Stimulated activated CD4-positive, alpha-beta T cell treated with anti-CD3 and anti-CD28 coated beads, Interleukin-2, amount 100 ng/mL, for 4 hours (primary cell): ENCODE results near the gene FAM25C.
"Not testable (repeated sequence)": the region's sequence is repeated elsewhere in the genome, so short reads cannot be mapped to it uniquely, and the experiment has no call there.

Experiments
- DNase-seq: peaks from one replicate; pipeline ENCODE4 v3.0.0-alpha.2; 2020; ENCODE audit warnings: low read depth

The FAM25C gene

GRCh38 chr10:47999691-48000090 is at the start of gene FAM25C:
Gene FAM25C, minus strand, starts transcription at chr10:47999791. Its CDS starts 26 bp downstream, at chr10:47999765.
- not testable (repeated sequence) for DNase-seq

- not testable (repeated sequence) for DNase-seq
Observed at GRCh38 chr10:48044557-48044956, 45.0 kb upstream of the FAM25C start.

GRCh38 chr10:48031390-48031789 is 31.8 kb upstream of the FAM25C start:
- DNase-seq, result not testable (repeated sequence)

GRCh38 chr10:48002306-48002705 is 2.7 kb upstream of the FAM25C start:
- DNase-seq, result not testable (repeated sequence)

GRCh38 chr10:47994045-47994444 is 5.5 kb downstream of the FAM25C start:
- not testable (repeated sequence) for DNase-seq

- not testable (repeated sequence) for DNase-seq
Observed at GRCh38 chr10:47992560-47992959, 7.0 kb downstream of the FAM25C start.

GRCh38 chr10:47991706-47992105 is 7.9 kb downstream of the FAM25C start:
- not testable (repeated sequence) for DNase-seq

- not testable (repeated sequence) for DNase-seq
Observed at GRCh38 chr10:47990097-47990496, 9.5 kb downstream of the FAM25C start.

GRCh38 chr10:47989542-47989950 is 10.0 kb downstream of the FAM25C start:
- not testable (repeated sequence) for DNase-seq

GRCh38 chr10:47988718-47989541 is 10.7 kb downstream of the FAM25C start:
- DNase-seq, result not testable (repeated sequence)

- not testable (repeated sequence) for DNase-seq
Observed at GRCh38 chr10:47987952-47988351, 11.6 kb downstream of the FAM25C start.

- DNase-seq, result not testable (repeated sequence)
Observed at GRCh38 chr10:47986413-47987230, 13.0 kb downstream of the FAM25C start.

GRCh38 chr10:47975409-47975808 is 24.2 kb downstream of the FAM25C start:
- DNase-seq, result not testable (repeated sequence)

- not testable (repeated sequence) for DNase-seq
Observed at GRCh38 chr10:47973131-47973530, 26.5 kb downstream of the FAM25C start.

- not testable (repeated sequence) for DNase-seq
Observed at GRCh38 chr10:47972077-47972476, 27.5 kb downstream of the FAM25C start.

GRCh38 chr10:47971598-47971997 is 28.0 kb downstream of the FAM25C start:
- DNase-seq, result not testable (repeated sequence)

- not testable (repeated sequence) for DNase-seq
Observed at GRCh38 chr10:47970047-47970446, 29.5 kb downstream of the FAM25C start.

GRCh38 chr10:47968988-47969387 is 30.6 kb downstream of the FAM25C start:
- DNase-seq, result not testable (repeated sequence)

- not testable (repeated sequence) for DNase-seq
Observed at GRCh38 chr10:47964280-47965063, 35.1 kb downstream of the FAM25C start.

GRCh38 chr10:47962785-47963184 is 36.8 kb downstream of the FAM25C start:
- not testable (repeated sequence) for DNase-seq

- not testable (repeated sequence) for DNase-seq
Observed at GRCh38 chr10:47960699-47961098, 38.9 kb downstream of the FAM25C start.

- DNase-seq, result not testable (repeated sequence)
Observed at GRCh38 chr10:47959677-47960076, 39.9 kb downstream of the FAM25C start.
